HG03066 (cell line): ENCODE measurements around the gene SKIC8.
"Not testable (repeated sequence)": the region's sequence is repeated elsewhere in the genome, so short reads cannot be mapped to it uniquely, and the experiment has no call there.

ENCODE experiments used
- ATAC-seq: cut with Tn5 transposase; IDR thresholded peaks from one replicate; pipeline ENCODE4 v1.9.1; 2021; ENCODE audit warnings: low read depth; ENCODE audit not compliant: unreplicated experiment

The SKIC8 gene

GRCh38 chr15:78263351-78263781, 36.0 kb downstream of the SKIC8 start:
- ATAC-seq, result no peak

DNA sequence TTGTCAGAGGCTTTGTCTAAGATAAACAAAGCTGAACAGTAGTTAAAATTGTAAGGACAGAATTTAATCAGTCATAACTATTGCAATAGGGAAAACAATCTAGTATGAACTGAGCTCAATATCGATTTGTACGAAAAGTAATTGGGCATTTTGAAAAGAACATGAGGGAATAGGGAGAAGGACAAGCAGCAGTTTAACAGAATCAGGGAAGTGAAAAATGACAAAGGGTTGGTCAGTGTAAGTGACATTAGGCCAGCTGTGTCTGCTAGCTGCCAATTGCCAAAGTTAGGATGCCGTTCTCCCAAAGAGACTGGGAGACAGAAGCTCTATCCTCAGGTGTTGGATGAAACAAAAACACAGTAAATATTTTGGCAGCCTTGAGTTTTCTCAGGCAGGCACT, 38.3 kb downstream of the SKIC8 start:
- ATAC-seq, result no peak

GRCh38 chr15:78260489-78260888, 38.9 kb downstream of the SKIC8 start:
- no peak for ATAC-seq

DNA sequence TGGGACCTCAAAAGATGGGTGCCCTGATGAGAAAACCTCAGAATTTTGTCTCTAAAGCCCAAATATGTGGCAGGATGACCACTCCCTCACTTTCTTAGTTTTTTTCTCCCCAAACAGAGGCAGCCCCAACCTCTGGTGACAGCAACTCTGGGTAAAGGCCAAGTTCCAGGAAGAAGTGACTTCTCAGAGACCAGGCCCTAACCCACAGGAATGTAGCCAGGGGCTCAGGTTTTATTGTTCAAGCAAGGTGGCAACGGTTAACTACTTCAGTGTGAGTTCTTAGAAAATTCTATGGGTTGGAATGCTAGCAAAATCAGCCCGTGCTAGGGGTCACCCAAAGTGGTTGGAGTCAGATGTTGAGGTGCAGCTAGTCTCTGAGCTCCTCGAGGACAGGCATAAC, 40.2 kb downstream of the SKIC8 start:
- ATAC-seq, result no peak

DNA sequence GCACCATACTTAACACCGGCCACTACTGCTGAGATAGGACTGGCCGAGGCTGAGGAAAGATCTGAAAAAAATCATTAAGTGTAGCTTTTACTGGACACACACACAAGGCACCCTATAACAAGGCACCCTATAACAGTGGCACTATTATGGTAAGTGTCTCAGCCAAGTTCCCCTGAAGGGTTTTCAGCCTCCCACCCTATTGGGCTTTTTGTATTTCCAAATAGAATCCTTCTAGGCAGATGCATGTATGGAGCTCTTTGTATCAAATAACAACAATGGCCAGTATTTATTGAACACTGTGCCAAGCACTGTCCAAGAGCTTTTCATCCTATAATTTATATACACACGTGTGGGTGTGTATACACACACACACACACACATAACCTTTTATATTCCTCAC, 41.7 kb downstream of the SKIC8 start:
- no peak for ATAC-seq

DNA sequence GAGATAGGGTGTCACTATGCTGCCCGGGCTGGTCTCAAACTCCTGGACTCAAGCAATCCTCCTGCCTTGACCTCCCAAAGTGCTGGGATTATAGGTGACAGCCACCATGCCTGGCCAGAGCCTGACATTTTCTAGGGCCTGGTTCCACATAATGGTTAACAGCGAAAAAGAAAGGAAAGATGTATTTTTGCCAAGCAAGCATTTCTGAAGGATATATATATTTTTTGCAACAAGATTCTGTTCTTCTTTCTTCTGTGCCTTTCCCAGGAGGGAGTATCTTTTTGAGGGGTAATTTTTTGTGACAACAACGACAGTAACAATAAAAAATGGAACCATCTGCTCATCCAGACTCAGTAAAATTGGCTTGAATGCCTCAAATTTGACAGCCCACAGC, 43.4 kb downstream of the SKIC8 start:
- ATAC-seq, result no peak

- no peak for ATAC-seq
Observed at GRCh38 chr15:78255421-78256043, 43.9 kb downstream of the SKIC8 start.

GRCh38 chr15:78251136-78251535, 48.3 kb downstream of the SKIC8 start:
- no peak for ATAC-seq

DNA sequence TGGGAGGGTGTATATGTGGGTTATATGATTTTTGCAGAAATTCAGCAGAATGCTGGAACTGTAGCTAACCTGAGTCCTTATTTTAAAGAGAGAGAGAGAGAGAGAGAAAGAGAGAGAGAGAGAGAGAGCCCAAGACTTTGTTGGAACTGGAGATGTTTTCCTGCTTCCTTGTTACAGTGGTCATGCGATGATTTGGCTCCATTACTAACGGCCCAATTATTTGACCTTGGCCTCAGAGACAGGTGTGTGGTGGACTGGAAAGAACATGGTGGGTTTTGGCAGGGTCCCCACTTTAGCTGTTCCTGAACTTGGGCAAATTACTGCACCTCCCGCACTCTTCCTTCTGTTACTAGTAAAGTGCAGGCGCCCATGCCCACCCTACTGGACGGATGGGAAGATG, 50.3 kb downstream of the SKIC8 start:
- ATAC-seq, result no peak

DNA sequence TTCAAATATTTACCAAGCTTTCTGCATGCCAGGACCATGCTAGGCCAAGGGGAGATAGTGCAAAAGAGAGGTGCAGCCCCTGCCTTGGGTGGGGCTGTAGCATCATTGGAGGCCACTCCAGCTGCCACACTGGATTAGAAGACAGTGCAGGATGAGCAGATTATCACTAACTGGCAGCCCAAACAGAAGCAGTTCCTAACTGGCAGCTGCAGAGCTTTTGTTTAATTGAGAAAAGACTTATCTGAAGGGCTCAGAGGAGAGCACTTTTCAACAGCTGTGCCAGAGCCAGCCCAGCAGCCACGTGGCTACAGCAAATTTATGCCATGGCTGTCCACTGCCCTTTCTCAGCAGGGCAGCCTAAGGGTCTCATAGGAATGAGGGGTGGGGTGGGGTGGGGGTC, 51.5 kb downstream of the SKIC8 start:
- ATAC-seq, result no peak

DNA sequence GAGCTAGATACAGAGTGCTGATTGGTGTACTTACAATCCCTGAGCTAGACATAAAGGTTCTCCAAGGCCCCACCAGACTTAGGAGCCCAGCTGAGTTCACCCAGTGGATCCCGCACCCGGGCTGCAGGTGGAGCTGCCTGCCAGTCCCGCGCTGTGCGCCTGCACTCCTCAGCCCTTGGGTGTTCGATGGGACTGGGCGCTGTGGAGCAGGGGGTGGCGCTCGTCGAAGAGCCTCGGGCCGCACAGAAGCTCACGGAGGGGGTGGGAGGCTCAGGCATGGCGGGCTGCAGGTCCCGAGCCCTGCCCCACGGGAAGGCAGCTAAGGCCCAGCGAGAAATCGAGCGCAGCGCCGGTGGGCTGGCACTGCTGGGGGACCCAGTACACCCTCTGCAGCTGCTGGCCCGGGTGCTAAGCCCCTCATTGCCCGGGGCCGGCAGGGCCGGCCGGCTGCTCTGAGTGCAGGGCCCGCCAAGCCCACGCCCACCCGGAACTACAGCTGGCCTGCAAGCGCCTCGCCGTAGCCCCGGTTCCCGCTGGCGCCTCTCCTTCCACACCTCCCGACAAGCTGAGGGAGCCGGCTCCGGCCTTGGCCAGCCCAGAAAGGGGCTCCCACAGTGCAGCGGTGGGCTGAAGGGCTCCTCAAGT, 53.3 kb downstream of the SKIC8 start:
- not testable (repeated sequence) for ATAC-seq

DNA sequence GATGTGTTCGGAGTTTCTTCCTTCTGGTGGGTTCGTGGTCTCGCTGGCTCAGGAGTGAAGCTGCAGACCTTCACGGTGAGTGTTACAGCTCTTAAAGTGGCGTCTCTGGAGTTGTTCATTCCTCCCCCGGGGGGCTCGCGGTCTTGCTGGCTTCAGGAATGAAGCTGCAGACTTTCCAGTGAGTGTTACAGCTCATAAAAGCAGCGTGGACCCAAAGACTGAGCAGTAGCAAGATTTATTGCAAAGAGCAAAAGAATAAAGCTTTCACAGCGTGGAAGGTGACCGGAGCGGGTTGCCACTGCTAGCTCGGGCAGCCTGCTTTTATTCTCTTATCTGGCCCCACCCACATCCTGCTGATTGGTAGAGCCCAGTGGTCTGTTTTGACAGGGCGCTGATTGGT, 54.0 kb downstream of the SKIC8 start:
- not testable (repeated sequence) for ATAC-seq

GRCh38 chr15:78244893-78245292, 54.5 kb downstream of the SKIC8 start:
- ATAC-seq, result no peak

- ATAC-seq, result no peak
Observed at GRCh38 chr15:78244101-78244500, 55.3 kb downstream of the SKIC8 start.

DNA sequence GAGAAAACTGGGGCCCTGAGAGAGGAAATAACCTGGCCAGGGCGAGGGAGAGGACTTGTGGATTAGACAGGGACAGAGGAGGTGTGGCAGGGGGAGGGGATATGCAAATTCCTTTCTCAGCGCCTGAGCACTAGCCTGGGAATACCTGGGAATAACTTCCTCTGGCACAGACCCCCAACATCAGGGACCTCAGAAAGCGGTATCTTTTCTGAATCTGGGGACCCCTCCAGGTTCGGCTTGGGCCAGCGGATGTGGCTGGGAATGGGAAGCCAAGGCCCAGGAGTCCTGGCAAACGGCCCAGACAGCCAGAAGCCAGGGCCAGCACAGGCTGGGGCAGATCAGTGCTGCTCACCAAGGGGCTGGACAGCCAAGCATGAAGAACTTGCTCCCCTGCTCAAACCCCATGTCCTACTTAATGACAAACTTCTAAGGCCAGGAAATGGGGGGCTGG, 55.9 kb downstream of the SKIC8 start:
- no peak for ATAC-seq

DNA sequence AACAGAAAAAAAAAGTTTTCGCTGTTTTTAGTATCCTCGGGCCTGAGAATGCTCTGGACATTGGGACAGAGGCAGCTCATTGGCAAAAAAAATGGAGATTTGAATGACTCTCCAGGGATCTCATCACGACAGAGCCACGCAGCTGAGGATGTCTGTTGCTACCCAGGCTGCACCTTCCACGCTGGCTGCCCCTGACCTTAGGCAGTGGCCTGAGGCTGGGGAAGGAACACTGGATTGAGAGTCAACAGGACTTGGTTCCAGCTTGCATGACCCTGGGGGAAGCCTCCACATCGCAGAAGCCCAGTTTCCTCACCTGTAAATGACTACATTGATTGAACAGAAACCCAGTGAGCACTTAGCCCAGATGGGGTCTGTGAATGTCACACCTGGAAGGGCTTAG, 56.4 kb downstream of the SKIC8 start:
- no peak for ATAC-seq

GRCh38 chr15:78242128-78242527, 57.3 kb downstream of the SKIC8 start:
- no peak for ATAC-seq

DNA sequence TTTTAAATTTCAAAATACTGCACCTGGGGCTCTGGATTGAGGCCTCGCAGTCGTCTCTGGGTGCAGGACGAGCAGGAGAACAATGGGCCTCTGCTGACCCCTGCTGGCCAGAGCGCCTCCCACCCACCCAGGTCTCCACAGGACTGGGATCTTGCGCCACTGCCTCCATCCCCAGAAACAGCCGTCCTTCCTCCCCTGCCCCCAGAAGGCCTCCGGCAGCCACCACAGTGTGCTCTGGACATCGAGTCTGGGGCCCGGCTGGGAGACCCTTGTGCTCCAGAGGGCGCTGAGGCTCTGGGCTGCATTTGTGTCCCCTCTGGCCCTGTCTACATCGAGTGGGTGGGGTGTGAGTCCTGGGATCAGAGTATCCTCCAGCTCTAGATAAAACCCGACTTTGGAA, 58.4 kb downstream of the SKIC8 start:
- no peak for ATAC-seq

DNA sequence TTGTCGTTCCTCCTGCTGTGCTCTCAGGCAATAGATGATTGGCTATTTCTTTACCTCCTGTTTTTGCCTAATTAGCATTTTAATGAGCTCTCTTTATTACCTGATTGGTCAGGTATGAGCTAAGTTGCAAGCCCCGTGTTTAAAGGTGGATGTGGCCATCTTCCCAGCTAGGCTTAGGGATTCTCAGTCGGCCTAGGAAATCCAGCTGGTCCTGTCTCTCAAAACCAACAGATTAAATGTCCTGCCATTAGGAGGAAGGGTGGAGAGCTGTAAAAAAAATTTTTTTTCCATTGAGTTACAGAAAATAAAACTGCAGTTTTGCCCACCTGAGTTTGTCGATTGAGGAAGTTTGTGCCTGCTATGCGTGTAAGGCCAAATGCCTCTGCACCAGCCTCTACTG, 59.6 kb downstream of the SKIC8 start:
- no peak for ATAC-seq

DNA sequence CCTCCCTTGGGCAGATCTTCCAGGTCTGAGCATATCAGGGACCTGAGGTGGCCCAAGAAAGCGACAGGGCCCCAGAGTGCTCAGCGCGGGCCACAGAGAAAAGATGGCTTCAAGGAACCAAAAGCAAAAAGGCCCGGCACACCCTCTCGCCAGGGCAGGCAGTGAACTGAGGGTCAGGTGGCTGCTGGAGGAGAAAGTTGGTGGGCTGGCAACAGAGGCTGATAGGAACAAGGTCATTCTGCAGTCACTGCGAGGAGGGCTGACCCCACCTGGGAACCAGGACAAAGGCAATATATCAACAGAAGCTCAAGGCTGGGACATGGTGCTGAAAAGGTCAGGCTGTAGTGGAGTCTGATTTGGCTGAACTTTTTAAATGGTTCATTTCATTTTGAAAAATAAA, 62.3 kb downstream of the SKIC8 start:
- ATAC-seq, result no peak

GRCh38 chr15:78236491-78236890, 62.9 kb downstream of the SKIC8 start:
- no peak for ATAC-seq

- ATAC-seq, result no peak
Observed at GRCh38 chr15:78234515-78235040, 64.8 kb downstream of the SKIC8 start, which contains the start of gene ACSBG1. TSS of gene ACSBG1 (minus strand) at chr15:78234565. CDS start at chr15:78234501, 64 bp downstream.
